GM21825 (cell line): Measurements from ENCODE around the gene AEBP2.
A peak's percentile ranks its signal among the peaks of the same experiment; 100 is the strongest.
"Not testable (repeated sequence)": the region's sequence is repeated elsewhere in the genome, so short reads cannot be mapped to it uniquely, and the experiment has no call there.

Experiments used
- ATAC-seq: cut with Tn5 transposase; IDR thresholded peaks from one replicate; pipeline ENCODE4 v1.9.1; 2021; ENCODE audit warnings: mild to moderate bottlenecking, moderate library complexity; ENCODE audit not compliant: unreplicated experiment

AEBP2 gene

GRCh38 chr12:19419086-19419485, 20.2 kb upstream of the AEBP2 start:
- ATAC-seq = no peak

DNA sequence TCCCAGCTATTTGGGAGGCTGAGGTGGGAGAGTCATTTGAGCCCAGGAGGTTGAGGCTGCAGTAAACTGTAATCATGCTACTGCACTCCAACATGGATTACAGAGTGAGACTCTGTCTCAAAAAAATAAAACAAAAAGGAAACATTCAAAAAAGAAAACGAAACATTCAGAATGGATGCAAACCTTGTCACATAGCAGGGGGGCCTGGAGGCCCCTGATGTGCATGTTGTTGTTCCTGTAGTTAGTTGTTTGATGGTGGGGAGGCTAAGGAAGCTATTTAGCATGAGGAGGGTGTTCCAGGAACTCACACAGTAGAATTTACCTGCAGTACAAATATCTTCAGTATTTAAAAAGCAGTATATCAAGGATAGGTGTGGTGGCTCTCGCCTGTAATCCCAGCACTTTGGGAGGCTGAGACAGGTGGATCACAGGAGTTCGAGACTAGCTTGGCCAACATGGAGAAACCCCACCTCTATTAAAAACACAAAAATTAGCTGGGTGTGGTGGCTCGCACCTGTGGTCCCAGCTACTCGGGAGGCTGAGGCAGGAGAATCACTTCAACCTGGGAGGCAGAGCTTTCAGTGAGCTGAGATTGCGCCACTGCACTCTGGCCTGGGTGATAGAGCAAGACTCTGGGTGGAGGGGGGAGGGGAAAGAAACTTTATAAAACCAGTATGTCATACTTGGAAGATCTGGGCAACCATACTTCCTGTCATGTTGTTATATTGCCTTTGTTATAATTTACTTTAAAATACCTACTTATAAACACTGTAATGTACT, 17.6 kb upstream of the AEBP2 start:
- no peak for ATAC-seq

- ATAC-seq = no peak
Measured at GRCh38 chr12:19423166-19423930, 15.9 kb upstream of the AEBP2 start.

GRCh38 chr12:19428246-19428645, 11.0 kb upstream of the AEBP2 start:
- ATAC-seq = no peak

DNA sequence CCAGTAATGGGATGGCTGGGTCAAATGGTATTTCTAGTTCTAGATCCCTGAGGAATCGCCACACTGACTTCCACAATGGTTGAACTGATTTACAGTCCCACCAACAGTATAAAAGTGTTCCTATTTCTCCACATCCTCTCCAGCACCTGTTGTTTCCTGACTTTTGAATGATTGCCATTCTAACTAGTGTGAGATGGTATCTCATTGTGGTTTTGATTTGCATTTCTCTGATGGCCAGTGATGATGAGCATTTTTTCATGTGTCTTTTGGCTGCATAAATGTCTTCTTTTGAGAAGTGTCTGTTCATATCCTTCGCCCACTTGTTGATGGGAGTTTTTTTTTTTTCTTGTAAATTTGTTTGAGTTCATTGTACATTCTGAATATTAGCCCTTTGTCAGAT, 9.8 kb upstream of the AEBP2 start:
- ATAC-seq = not testable (repeated sequence)

- no peak for ATAC-seq
Measured at GRCh38 chr12:19430988-19431387, 8.3 kb upstream of the AEBP2 start.

GRCh38 chr12:19431407-19432308, 7.6 kb upstream of the AEBP2 start:
- ATAC-seq = no peak

DNA sequence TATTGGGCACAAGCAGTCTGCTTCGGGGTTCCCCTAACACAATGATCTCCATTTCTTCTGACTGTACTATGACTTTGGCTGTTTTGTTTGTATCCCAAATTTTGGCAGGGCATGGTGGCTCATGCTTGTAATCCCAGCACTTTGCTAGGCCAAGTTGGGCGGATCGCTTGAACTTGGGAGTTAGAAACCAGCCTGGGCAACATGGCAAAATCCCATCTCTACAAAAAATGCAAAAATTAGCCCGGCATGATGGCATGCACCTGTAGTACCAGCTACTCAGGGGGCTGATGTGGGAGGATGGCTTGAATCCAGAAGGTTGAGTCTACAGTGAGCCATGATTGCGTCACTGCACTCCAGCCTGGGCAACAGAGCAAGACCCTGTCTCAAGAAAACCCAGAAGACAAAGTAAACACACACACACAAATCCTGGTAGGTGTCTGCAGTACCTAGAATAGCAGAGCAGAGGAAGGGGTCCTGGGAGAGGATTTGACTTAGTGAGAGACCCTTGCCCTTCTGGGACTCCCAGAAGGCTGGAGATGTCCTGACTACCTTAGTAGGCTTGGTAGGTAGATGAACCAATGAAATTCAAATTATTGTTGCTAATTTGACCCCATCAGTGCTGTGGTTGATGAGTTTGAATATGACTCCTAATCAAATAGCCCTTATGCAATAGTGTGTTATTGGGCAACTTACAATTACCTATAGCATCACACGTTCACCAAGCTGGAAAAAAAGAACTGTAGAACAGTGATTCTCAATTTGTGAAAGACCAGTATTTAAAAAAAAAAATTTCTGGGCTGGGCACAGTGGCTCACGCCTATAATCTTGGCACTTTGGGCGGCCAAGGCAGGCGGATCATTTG, 6.8 kb upstream of the AEBP2 start:
- no peak for ATAC-seq

GRCh38 chr12:19434538-19434937, 4.8 kb upstream of the AEBP2 start:
- no peak for ATAC-seq

DNA sequence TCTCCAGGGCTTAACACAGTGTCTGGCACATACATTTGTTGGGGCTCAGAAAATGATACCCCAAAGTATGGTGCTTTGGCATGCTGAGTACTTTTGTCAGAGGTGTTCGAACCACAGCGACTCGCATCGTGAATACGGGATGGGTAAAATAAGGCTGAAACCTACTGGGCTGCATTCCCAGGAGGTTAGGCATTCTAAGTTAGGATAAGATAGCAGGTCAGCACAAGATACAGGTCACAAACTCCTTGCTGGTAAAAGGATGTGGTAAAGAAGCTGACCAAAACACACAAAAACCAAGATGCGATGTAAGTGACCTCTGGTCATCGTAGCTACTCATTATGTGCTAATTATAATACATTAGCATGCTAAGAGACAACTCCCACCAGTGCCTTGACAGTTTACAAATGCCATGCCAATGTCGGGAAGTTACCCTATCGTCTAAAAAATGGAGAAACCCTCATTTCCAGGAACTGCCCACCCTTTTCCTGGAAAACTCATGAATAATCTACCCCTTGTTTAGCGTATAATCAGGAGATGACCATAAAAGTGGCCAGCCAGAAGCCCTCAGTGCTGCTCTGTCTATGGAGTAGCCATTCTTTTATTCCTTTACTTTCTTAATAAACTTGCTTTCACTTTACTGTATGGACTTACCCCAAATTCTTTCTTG, 3.3 kb upstream of the AEBP2 start:
- ATAC-seq = no peak

- no peak for ATAC-seq
Measured at GRCh38 chr12:19436931-19437330, 2.4 kb upstream of the AEBP2 start.

- no peak for ATAC-seq
Measured at GRCh38 chr12:19437996-19438395, 1.3 kb upstream of the AEBP2 start.

GRCh38 chr12:19440019-19440858, 947 bp downstream of the AEBP2 start:
- ATAC-seq = peak; percentile 44

GRCh38 chr12:19440916-19441315, 1.6 kb downstream of the AEBP2 start:
- ATAC-seq = no peak

GRCh38 chr12:19443585-19443984, 4.3 kb downstream of the AEBP2 start:
- no peak for ATAC-seq

- ATAC-seq = no peak
Measured at GRCh38 chr12:19444097-19444496, 4.8 kb downstream of the AEBP2 start.

GRCh38 chr12:19447386-19447785, 8.1 kb downstream of the AEBP2 start:
- ATAC-seq = no peak

- ATAC-seq = no peak
Measured at GRCh38 chr12:19449814-19450213, 10.5 kb downstream of the AEBP2 start.

- ATAC-seq = no peak
Measured at GRCh38 chr12:19450362-19450761, 11.1 kb downstream of the AEBP2 start.
